Astrocyte (in vitro differentiated cells and primary cell): Measurements from ENCODE around the gene SNAP47. TPM values are rescaled to one million over a fixed set of nuclear protein-coding genes. Genes with fewer than 3 reads are reported as not detected.

Experiments
- DNase-seq: peaks from one replicate; pipeline ENCODE4 v3.0.0-alpha.2; 2010; ENCODE audit warnings: low read depth
- FAIRE-seq: peaks from 2 replicates; lab custom pipeline; 2011; peaks lifted over from hg19 to GRCh38; lab: Jason Lieb, UNC
- H2AFZ ChIP-seq: 2 replicates; pipeline ENCODE4 v1.6.0; 2012; ENCODE audit warnings: low read depth, low read length, inconsistent platforms
- H3K27ac ChIP-seq: 2 replicates; pipeline ENCODE4 v1.5.1; 2011; ENCODE audit warnings: low read depth, low read length, inconsistent platforms
- H3K27me3 ChIP-seq: 2 replicates; pipeline ENCODE4 v1.6.0; 2011; ENCODE audit warnings: low read length, inconsistent platforms; ENCODE audit not compliant: insufficient read depth
- H3K36me3 ChIP-seq: 2 replicates; pipeline ENCODE4 v1.5.1; 2011; ENCODE audit warnings: low read length, inconsistent platforms; ENCODE audit not compliant: insufficient read depth
- H3K4me1 ChIP-seq: 2 replicates; pipeline ENCODE4 v1.5.1; 2011; ENCODE audit warnings: low read length, inconsistent platforms; ENCODE audit not compliant: insufficient read depth
- H3K4me2 ChIP-seq: 2 replicates; pipeline ENCODE4 v1.6.0; 2012; ENCODE audit warnings: low read length, inconsistent platforms
- H3K4me3 ChIP-seq: 2 replicates; pipeline ENCODE4 v1.5.1; 2011; ENCODE audit warnings: low read depth, mild to moderate bottlenecking, low read length, inconsistent platforms; ENCODE audit not compliant: insufficient read depth
- H3K79me2 ChIP-seq: 2 replicates; pipeline ENCODE4 v1.6.0; 2012; ENCODE audit warnings: mild to moderate bottlenecking, low read length, inconsistent platforms; ENCODE audit not compliant: insufficient read depth
- H3K9ac ChIP-seq: 2 replicates; pipeline ENCODE4 v1.6.0; 2012; ENCODE audit warnings: mild to moderate bottlenecking, low read length, inconsistent platforms
- H3K9me3 ChIP-seq: 2 replicates; pipeline ENCODE4 v1.5.1; 2012; ENCODE audit warnings: low read depth, mild to moderate bottlenecking, low read length, inconsistent platforms; ENCODE audit not compliant: insufficient read depth
- H4K20me1 ChIP-seq: 2 replicates; pipeline ENCODE4 v1.6.0; 2012; ENCODE audit warnings: low read length, inconsistent platforms; ENCODE audit not compliant: insufficient read depth
- H3K27ac Mint-ChIP-seq: one replicate; pipeline ENCODE4 v1.8.0; 2021; ENCODE audit warnings: mild to moderate bottlenecking, mixed read lengths; ENCODE audit not compliant: unreplicated experiment
- H3K27me3 Mint-ChIP-seq: one replicate; pipeline ENCODE4 v1.8.0; 2021; ENCODE audit warnings: low read depth, mixed read lengths; ENCODE audit not compliant: unreplicated experiment
- H3K36me3 Mint-ChIP-seq: one replicate; pipeline ENCODE4 v1.8.0; 2021; ENCODE audit warnings: low read depth, mixed read lengths; ENCODE audit not compliant: unreplicated experiment
- H3K4me1 Mint-ChIP-seq: one replicate; pipeline ENCODE4 v1.8.0; 2021; ENCODE audit warnings: low read depth, mixed read lengths; ENCODE audit not compliant: unreplicated experiment
- H3K4me3 Mint-ChIP-seq: one replicate; pipeline ENCODE4 v1.8.0; 2021; ENCODE audit warnings: mild to moderate bottlenecking, moderate library complexity, mixed read lengths; ENCODE audit not compliant: unreplicated experiment
- H3K9me3 Mint-ChIP-seq: one replicate; pipeline ENCODE4 v1.8.0; 2021; ENCODE audit warnings: mild to moderate bottlenecking, mixed read lengths; ENCODE audit not compliant: unreplicated experiment
- CTCF ChIP-seq: IDR thresholded peaks from 2 replicates; pipeline ENCODE4 v1.5.1; 2011; ENCODE audit warnings: low read depth, mild to moderate bottlenecking, inconsistent platforms, low read length, moderate library complexity; ENCODE audit not compliant: insufficient read depth
- EZH2 ChIP-seq: IDR thresholded peaks from 2 replicates; pipeline ENCODE4 v1.6.1; 2012; ENCODE audit warnings: mild to moderate bottlenecking, low read length, inconsistent platforms; ENCODE audit not compliant: insufficient read depth
- total RNA-seq: library from RNA; stranded (reverse); gene quantifications from 2 replicates; pipeline ENCODE4 v1.2.1, GENCODE V29; 2021

Gene SNAP47
- total RNA-seq, 1 donor from 2014 or later, result 31.9 TPM

DNA sequence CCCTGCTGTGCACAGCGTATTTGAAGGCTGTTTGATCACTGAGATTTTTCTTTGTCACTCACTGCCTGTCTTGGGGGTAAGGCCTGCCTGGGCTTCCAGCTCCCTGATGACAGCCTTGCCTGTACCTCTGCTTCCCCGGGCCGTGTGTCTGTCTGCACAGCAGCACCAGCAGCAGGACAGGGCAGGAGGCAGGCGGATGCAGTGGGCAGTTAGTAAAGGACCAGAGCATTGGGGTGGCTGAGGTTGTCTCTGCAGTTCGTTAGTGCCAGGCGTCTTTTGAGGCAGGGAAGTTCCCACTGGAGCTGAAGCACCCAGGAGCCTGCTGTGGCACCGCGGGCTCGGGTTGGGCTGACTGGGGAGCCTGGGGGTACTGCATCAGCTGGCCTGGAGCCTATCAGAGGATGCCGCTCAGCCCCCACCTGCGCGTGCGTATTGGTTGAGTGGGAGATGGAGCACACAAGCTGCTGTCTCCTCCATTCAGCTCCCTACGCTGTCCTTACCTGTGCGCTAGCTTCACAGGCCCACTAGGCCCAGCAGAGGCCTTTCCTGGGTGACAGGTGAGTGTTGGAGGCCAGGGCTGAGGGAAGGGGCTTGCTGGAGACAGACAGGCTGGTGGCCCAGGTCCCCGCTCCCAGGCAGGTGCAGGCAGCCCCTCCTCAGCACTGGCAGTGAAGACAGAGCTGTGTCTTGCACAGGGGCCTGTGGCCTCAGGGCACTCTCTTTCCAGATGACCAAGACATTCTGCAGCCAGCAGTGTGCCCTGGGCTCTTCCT is 28.2 kb downstream of the SNAP47 start:
- H3K27ac ChIP-seq, result no peak overlapping the region
- no peak for FAIRE-seq
- Mint-ChIP-seq H3K4me1 (peaks cover 54% of the 10 kb centered on the region), H3K36me3 (peaks cover 14% of the 10 kb centered on the region), H3K9me3 (no peaks in the 10 kb centered on the region), H3K27me3 (no peaks in the 10 kb centered on the region), H3K4me3 (peak overlapping the region; percentile 54), H3K27ac (no peak overlapping the region)
- H3K4me1 ChIP-seq, result peaks cover 43% of the 10 kb centered on the region
- peaks cover 31% of the 10 kb centered on the region for H3K79me2 ChIP-seq
- no peak overlapping the region for H3K4me3 ChIP-seq
- H2AFZ ChIP-seq, result no peak overlapping the region
- peaks cover 16% of the 10 kb centered on the region for H3K36me3 ChIP-seq
- no peaks in the 10 kb centered on the region for H3K9me3 ChIP-seq
- no peaks in the 10 kb centered on the region for H3K27me3 ChIP-seq
- no peak for TF ChIP-seq EZH2
- TF ChIP-seq CTCF, result no peak
- peak overlapping the region; percentile 7 for H3K4me2 ChIP-seq
- H3K9ac ChIP-seq, result no peak overlapping the region
- H4K20me1 ChIP-seq, result peaks cover 87% of the 10 kb centered on the region
- DNase-seq, result no peak

DNA sequence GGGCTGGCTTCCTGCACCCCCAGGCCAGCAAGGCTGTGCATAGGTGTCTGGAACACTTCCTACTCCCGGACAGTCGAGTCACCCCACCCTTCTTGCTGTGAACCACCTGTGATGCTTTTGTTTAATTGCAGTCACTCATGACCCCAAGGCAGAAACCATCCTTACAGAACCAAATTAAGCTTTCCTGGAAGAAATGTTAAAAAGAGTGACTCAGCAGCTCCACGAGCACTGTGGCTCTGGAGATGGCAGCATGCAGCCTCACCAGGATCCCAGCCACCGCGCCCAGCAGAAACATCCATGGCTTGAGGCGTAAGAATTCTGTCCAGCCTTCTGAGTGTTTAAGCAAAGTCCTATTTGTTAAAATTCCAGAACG is 28.8 kb downstream of the SNAP47 start:
- Histone ChIP-seq H2AFZ (no peak overlapping the region), H3K79me2 (peaks cover 31% of the 10 kb centered on the region), H3K4me1 (peaks cover 37% of the 10 kb centered on the region), H4K20me1 (peaks cover 87% of the 10 kb centered on the region), H3K36me3 (peaks cover 20% of the 10 kb centered on the region), H3K4me2 (peak overlapping the region; percentile 7), H3K4me3 (no peak overlapping the region), H3K9ac (no peak overlapping the region), H3K27me3 (no peaks in the 10 kb centered on the region), H3K9me3 (no peaks in the 10 kb centered on the region), H3K27ac (no peak overlapping the region)
- DNase-seq, result peak; percentile 42
- Mint-ChIP-seq H3K27me3 (no peaks in the 10 kb centered on the region), H3K4me1 (peaks cover 49% of the 10 kb centered on the region), H3K4me3 (peak overlapping the region; percentile 54), H3K36me3 (peaks cover 19% of the 10 kb centered on the region), H3K9me3 (no peaks in the 10 kb centered on the region), H3K27ac (no peak overlapping the region)
- TF ChIP-seq EZH2 (no peak), CTCF (no peak)
- no peak for FAIRE-seq
